PC-9 (cell line): ENCODE measurements around the gene SPSB4. TPM values are rescaled to one million over a fixed set of nuclear protein-coding genes. Genes with fewer than 3 reads are reported as not detected.

Experiments
- BruUV-seq: library from RNA; stranded (reverse); fragments of 400-500 nt; replicated peaks from 2 replicates; lab custom pipeline; 2021; lab: Mats Ljungman, UMichigan
- CTCF ChIA-PET: fragments of 300-600 bp; sonication (Branson Sonifier 250); formaldehyde crosslinking; loops from one replicate; lab custom pipeline; 2022; ENCODE audit warnings: antibody characterized with exemption; lab: Charles Lee
- POLR2A ChIA-PET: fragments of 300-600 bp; sonication (Branson Sonifier 250); formaldehyde crosslinking; loops from one replicate; lab custom pipeline; 2022; ENCODE audit warnings: antibody characterized with exemption; ENCODE audit not compliant: unreplicated experiment; lab: Charles Lee
- DNase-seq, 2 experiments: peaks; one replicate each; pipeline versions ENCODE4 v3.0.0 to v3.0.0-alpha.2; 2015 to 2022; ENCODE audit warnings: mixed read lengths in 1 of 2
- H2AFZ ChIP-seq: fragments of 200-600 bp; sonication (generic); 2 replicates; pipeline ENCODE4 v1.8.1; 2017; ENCODE audit warnings: antibody characterized with exemption
- H3F3A ChIP-seq: fragments of 200-600 bp; sonication (generic); 2 replicates; pipeline ENCODE4 v1.8.1; 2017; ENCODE audit warnings: antibody characterized with exemption, mild to moderate bottlenecking, low read depth; ENCODE audit not compliant: insufficient read depth
- H3K27ac ChIP-seq: fragments of 200-600 bp; sonication (generic); 2 replicates; pipeline ENCODE4 v1.6.1; 2016; ENCODE audit warnings: mixed run types
- H3K27me3 ChIP-seq: fragments of 200-600 bp; sonication (generic); 2 replicates; pipeline ENCODE4 v1.6.1; 2016; ENCODE audit warnings: low read depth, mixed run types; ENCODE audit not compliant: insufficient read depth
- H3K36me3 ChIP-seq: fragments of 200-600 bp; sonication (generic); 2 replicates; pipeline ENCODE4 v1.6.1; 2016; ENCODE audit warnings: low read depth, mixed run types
- H3K4me1 ChIP-seq: fragments of 200-600 bp; sonication (generic); replicated peaks from 2 replicates; pipeline ENCODE4 v1.6.1; 2016; ENCODE audit warnings: mixed run types; ENCODE audit not compliant: insufficient read depth
- H3K4me2 ChIP-seq: fragments of 200-600 bp; sonication (generic); 2 replicates; pipeline ENCODE4 v1.6.1; 2017; ENCODE audit warnings: mixed run types
- H3K4me3 ChIP-seq: fragments of 200-600 bp; sonication (generic); 2 replicates; pipeline ENCODE4 v1.6.1; 2016; ENCODE audit warnings: mixed run types
- H3K79me2 ChIP-seq: fragments of 200-600 bp; sonication (generic); 2 replicates; pipeline ENCODE4 v1.6.1; 2017; ENCODE audit warnings: low read depth, mixed run types
- H3K9me2 ChIP-seq: fragments of 200-600 bp; sonication (generic); 2 replicates; pipeline ENCODE4 v1.8.1; 2017; ENCODE audit warnings: mild to moderate bottlenecking; ENCODE audit not compliant: insufficient read depth
- H3K9me3 ChIP-seq: fragments of 200-600 bp; sonication (generic); 2 replicates; pipeline ENCODE4 v1.8.1; 2016; ENCODE audit warnings: low read depth; ENCODE audit not compliant: insufficient read depth
- H4K20me1 ChIP-seq: fragments of 200-600 bp; sonication (generic); 2 replicates; pipeline ENCODE4 v1.8.1; 2017; ENCODE audit not compliant: insufficient read depth
- EZH2 ChIP-seq: fragments of 200-600 bp; sonication (generic); IDR thresholded peaks from 2 replicates; pipeline ENCODE4 v1.8.0; 2017; ENCODE audit warnings: antibody characterized with exemption, low read depth
- intact Hi-C: fragments of 100-400 bp; cut with micrococcal nuclease; formaldehyde crosslinking; loops from one replicate; pipeline ENCODE4 v1.10.0; 2022; ENCODE audit not compliant: unreplicated experiment
- total RNA-seq: library from RNA; stranded (reverse); gene quantifications from 2 replicates; pipeline ENCODE4 v1.2.3, GENCODE V29; 2021
- TF ChIP-seq, protein P1 (sequence below): fragments of 200-600 bp; sonication (generic); conservative IDR thresholded peaks from 2 replicates; pipeline ENCODE4 v1.6.1; 2017; ENCODE audit warnings: mixed run types, antibody characterized with exemption, mild to moderate bottlenecking, moderate library complexity

SPSB4 gene
- total RNA-seq, 1 experiment from 2014 or later, result not detected

DNA sequence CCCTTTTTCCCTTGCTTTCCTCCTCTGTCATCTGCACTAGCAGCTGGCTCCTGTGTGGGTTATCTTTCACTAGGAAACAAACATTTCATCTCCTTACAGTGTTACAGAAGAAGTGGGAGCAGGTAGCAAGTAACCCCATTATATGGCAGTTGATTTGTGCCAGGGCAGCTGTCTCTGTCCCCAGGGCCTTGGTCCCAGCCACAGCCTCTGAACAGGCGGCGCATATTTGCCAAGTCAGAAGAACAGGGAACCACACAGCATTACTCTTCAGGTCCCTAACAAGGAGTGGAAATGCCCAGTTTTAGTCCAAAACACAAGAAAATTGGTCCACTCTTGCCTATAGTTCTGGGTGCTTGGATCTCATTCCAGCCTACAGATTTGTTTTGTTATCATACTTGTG is 99.8 kb downstream of the SPSB4 start:
- Histone ChIP-seq H4K20me1 (no peaks in the 10 kb centered on the region), H3K9me3 (no peaks in the 10 kb centered on the region), H3K27me3 (peaks cover 6% of the 10 kb centered on the region; the same call in 1 of the 2 replicates), H3F3A (no peaks in the 10 kb centered on the region), H3K4me2 (no peak overlapping the region), H3K36me3 (no peaks in the 10 kb centered on the region), H2AFZ (no peak overlapping the region), H3K4me3 (no peak overlapping the region), H3K4me1 (no peaks in the 10 kb centered on the region), H3K9me2 (no peaks in the 10 kb centered on the region), H3K79me2 (no peaks in the 10 kb centered on the region), H3K27ac (no peak overlapping the region)
- ChIA-PET POLR2A (no interaction called here), CTCF (interaction anchor here (0.7 kb wide), 1 partner anchor 154 kb away, joined by 4 read pairs; no protein-coding TSS in a partner anchor)
- TF ChIP-seq EZH2, result no peak
- TF ChIP-seq, protein P1, sequence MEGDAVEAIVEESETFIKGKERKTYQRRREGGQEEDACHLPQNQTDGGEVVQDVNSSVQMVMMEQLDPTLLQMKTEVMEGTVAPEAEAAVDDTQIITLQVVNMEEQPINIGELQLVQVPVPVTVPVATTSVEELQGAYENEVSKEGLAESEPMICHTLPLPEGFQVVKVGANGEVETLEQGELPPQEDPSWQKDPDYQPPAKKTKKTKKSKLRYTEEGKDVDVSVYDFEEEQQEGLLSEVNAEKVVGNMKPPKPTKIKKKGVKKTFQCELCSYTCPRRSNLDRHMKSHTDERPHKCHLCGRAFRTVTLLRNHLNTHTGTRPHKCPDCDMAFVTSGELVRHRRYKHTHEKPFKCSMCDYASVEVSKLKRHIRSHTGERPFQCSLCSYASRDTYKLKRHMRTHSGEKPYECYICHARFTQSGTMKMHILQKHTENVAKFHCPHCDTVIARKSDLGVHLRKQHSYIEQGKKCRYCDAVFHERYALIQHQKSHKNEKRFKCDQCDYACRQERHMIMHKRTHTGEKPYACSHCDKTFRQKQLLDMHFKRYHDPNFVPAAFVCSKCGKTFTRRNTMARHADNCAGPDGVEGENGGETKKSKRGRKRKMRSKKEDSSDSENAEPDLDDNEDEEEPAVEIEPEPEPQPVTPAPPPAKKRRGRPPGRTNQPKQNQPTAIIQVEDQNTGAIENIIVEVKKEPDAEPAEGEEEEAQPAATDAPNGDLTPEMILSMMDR, result no peak
- intact Hi-C loops, result no loop called here
- no peak for DNase-seq
- no TSS peak for BruUV-seq

DNA sequence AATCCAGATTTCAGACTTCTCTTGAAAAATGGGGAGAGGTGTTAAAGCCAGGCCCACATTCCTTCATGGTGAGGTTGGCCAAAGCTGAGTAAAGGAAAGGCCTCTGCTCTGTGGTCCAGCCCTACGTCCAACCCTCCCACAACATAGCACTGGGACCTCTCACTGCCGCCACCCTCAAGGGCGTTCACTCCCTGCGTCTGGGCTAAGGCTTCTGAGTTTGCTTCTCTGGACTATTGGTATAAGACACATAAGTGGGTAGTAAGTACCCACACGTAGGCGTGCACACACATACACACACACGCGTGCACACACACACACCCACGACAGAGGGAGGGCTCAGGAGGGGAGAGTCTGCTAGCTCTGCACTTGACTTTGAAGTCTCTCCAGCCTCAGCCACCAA is 100.3 kb downstream of the SPSB4 start:
- intact Hi-C loops, result no loop called here
- Histone ChIP-seq H3F3A (no peaks in the 10 kb centered on the region), H3K4me2 (no peak overlapping the region), H4K20me1 (no peaks in the 10 kb centered on the region), H2AFZ (no peak overlapping the region), H3K4me1 (no peaks in the 10 kb centered on the region), H3K36me3 (no peaks in the 10 kb centered on the region), H3K9me3 (no peaks in the 10 kb centered on the region), H3K27ac (no peak overlapping the region), H3K79me2 (no peaks in the 10 kb centered on the region), H3K4me3 (no peak overlapping the region), H3K27me3 (peaks cover 6% of the 10 kb centered on the region; the same call in 1 of the 2 replicates), H3K9me2 (no peaks in the 10 kb centered on the region)
- BruUV-seq, result no TSS peak
- no peak for DNase-seq
- ChIA-PET CTCF (interaction anchor here (0.7 kb wide), 1 partner anchor 154 kb away, joined by 4 read pairs; no protein-coding TSS in a partner anchor), POLR2A (no interaction called here)
- no peak for TF ChIP-seq EZH2
- TF ChIP-seq, protein P1, result no peak

DNA sequence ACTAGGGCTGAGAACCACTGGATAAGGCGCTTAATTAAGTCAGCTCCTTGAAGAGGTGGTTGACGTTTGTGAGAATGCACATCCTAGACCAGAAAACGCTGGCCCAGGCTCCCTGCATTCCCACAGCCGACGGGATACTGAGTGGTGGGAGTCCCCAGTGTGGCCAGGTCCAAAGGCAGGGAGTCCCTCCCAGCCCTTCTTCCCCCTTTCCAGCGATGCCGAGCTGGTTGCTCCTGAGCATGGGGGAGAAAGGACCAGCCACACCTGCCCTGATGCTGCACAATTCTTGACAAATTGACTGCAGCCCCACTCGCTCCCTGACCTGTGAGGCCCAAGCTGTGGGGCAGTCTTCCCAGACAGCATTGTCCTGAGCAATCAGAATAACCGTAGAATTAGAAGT is 101.0 kb downstream of the SPSB4 start:
- CTCF ChIA-PET, result no interaction called here
- H3K36me3 ChIP-seq, result no peaks in the 10 kb centered on the region
- H3K4me2 ChIP-seq, result no peak overlapping the region
- H3F3A ChIP-seq, result no peaks in the 10 kb centered on the region
- no peak for TF ChIP-seq EZH2
- TF ChIP-seq, protein P1, result no peak
- H3K27me3 ChIP-seq, result peaks cover 6% of the 10 kb centered on the region; the same call in 1 of the 2 replicates
- intact Hi-C loops, result no loop called here
- no TSS peak for BruUV-seq
- no peaks in the 10 kb centered on the region for H3K9me3 ChIP-seq
- no peak for DNase-seq
- H3K27ac ChIP-seq, result no peak overlapping the region
- H4K20me1 ChIP-seq, result no peaks in the 10 kb centered on the region
- no peaks in the 10 kb centered on the region for H3K79me2 ChIP-seq
- H2AFZ ChIP-seq, result no peak overlapping the region
- no peaks in the 10 kb centered on the region for H3K4me1 ChIP-seq
- no peaks in the 10 kb centered on the region for H3K9me2 ChIP-seq
- H3K4me3 ChIP-seq, result no peak overlapping the region
- POLR2A ChIA-PET, result no interaction called here
